ENCODE data around the gene MYO1D. TPM values are rescaled to one million over a fixed set of nuclear protein-coding genes. Genes with fewer than 3 reads are reported as not detected.

The MYO1D gene
- total RNA-seq, 1 experiment from 2014 or later = 23.5 TPM

DNA sequence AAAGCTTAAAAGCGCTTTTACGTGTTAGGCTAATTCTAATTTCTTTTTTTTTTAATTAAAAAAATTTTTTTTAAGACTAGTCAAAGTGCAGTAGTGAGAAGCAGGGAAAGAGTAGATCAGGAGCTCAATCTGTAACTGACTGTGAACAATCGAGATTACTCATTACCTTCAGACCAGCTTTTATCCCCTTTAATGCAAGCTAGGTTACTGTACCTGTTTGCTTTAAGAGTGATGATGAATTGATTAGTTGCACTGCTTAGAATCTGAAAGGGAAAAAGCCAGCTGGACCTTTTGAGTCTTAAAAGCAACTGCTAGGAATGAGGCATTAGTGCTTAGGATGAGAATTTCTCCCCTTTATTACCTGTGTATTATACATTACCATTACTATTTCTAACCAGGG, 413.6 kb downstream of the MYO1D start:
- Histone ChIP-seq H3K27ac (ENCODE audit: low read length) (no peak overlapping the region), H4K20me1 (ENCODE audit: low read length) (peaks cover 25% of the 10 kb centered on the region), H3K79me2 (ENCODE audit: low read length) (peaks cover 66% of the 10 kb centered on the region), H2AFZ (ENCODE audit: low read length) (no peak overlapping the region), H3K4me3 (ENCODE audit: low read length) (no peak overlapping the region), H3K9ac (ENCODE audit: low read length) (no peak overlapping the region), H3K9me2 (replicated peaks; ENCODE audit: low read length) (no peaks in the 10 kb centered on the region), H3F3A (ENCODE audit: low read length, unreplicated experiment) (no peaks in the 10 kb centered on the region), H3K36me3 (ENCODE audit: low read depth, low read length) (peaks cover 55% of the 10 kb centered on the region), H3K9me3 (ENCODE audit: low read length) (no peaks in the 10 kb centered on the region), H3K4me2 (ENCODE audit: low read length) (no peak overlapping the region), H3K4me1 (ENCODE audit: insufficient read depth, low read length) (no peaks in the 10 kb centered on the region), H3K27me3 (ENCODE audit: low read length) (no peaks in the 10 kb centered on the region)
- TF ChIP-seq, protein P1, sequence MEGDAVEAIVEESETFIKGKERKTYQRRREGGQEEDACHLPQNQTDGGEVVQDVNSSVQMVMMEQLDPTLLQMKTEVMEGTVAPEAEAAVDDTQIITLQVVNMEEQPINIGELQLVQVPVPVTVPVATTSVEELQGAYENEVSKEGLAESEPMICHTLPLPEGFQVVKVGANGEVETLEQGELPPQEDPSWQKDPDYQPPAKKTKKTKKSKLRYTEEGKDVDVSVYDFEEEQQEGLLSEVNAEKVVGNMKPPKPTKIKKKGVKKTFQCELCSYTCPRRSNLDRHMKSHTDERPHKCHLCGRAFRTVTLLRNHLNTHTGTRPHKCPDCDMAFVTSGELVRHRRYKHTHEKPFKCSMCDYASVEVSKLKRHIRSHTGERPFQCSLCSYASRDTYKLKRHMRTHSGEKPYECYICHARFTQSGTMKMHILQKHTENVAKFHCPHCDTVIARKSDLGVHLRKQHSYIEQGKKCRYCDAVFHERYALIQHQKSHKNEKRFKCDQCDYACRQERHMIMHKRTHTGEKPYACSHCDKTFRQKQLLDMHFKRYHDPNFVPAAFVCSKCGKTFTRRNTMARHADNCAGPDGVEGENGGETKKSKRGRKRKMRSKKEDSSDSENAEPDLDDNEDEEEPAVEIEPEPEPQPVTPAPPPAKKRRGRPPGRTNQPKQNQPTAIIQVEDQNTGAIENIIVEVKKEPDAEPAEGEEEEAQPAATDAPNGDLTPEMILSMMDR (conservative IDR thresholded peaks at IDR 0.05; ENCODE audit: low read depth, low read length) = no peak
- no peak for TF ChIP-seq EZH2 (IDR thresholded peaks at IDR 0.05; ENCODE audit: low read length, unreplicated experiment)
- TF ChIP-seq EZH2phosphoT487 (IDR thresholded peaks at IDR 0.05; ENCODE audit: borderline replicate concordance, low read length) = no peak
- no peak for DNase-seq
- CTCF ChIA-PET = no interaction called here
- POLR2A ChIA-PET (ENCODE audit: unreplicated experiment) = no interaction called here
- intact Hi-C loops (cut with micrococcal nuclease) = loop anchor here (10.0 kb wide), 1 partner anchor 1291 kb away; no protein-coding TSS in a partner anchor
- ATAC-seq = no peak
- no TSS peak for BruUV-seq (replicated peaks)

DNA sequence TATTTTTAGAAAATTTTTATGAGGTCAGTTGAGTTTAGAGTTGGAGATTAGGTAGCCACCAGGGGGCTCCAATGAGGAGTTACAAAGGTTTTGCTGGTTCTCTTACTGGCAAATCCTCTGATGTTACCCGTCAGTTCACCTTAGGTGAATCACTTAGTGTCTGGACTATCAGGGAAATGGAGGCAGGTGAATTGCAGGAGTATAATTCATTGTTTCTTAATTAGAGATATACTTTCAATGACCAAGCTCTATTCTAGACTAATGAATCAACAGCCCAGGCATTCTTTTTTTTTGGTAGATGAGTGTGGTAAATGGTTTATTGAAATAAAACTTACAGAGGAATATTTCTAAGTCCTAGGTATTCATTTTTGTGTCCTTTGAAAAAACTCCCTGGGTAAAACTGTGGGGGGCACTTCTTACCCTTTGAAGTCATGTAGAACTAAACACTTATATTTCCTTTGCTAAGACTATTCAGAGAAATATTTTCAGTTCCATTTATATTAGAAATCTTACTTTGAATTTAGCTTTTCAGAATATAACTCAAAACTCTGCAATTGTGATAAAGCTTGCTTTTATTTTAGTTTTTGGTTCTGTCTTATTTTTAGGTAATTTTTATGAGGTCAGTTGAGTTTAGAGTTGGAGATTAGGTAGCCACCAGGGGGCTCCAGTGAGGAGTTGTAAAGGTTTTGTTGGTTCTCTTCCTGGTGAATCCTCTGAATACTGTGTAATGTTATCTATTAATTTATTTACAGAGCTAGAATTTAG, 414.9 kb downstream of the MYO1D start:
- no peaks in the 10 kb centered on the region for H3F3A ChIP-seq (ENCODE audit: low read length, unreplicated experiment)
- no peak overlapping the region for H3K4me2 ChIP-seq (ENCODE audit: low read length)
- no TSS peak for BruUV-seq (replicated peaks)
- H3K27ac ChIP-seq (ENCODE audit: low read length) = no peak overlapping the region
- intact Hi-C loops (cut with micrococcal nuclease) = loop anchor here (10.0 kb wide), 1 partner anchor 1293 kb away; no protein-coding TSS in a partner anchor
- H2AFZ ChIP-seq (ENCODE audit: low read length) = no peak overlapping the region
- TF ChIP-seq, protein P1 (conservative IDR thresholded peaks at IDR 0.05; ENCODE audit: low read depth, low read length) = peak; percentile 62
- TF ChIP-seq EZH2 (IDR thresholded peaks at IDR 0.05; ENCODE audit: low read length, unreplicated experiment) = no peak
- ATAC-seq = peak; percentile 45
- H3K4me1 ChIP-seq (ENCODE audit: insufficient read depth, low read length) = no peaks in the 10 kb centered on the region
- H3K9me2 ChIP-seq (replicated peaks; ENCODE audit: low read length) = no peaks in the 10 kb centered on the region
- CTCF ChIA-PET = interaction anchor here (0.6 kb wide), 3 partner anchors 13 to 174 kb away, joined by 3 read pairs; no protein-coding TSS in a partner anchor
- no peaks in the 10 kb centered on the region for H3K27me3 ChIP-seq (ENCODE audit: low read length)
- peaks cover 19% of the 10 kb centered on the region for H4K20me1 ChIP-seq (ENCODE audit: low read length)
- peak; percentile 62 for DNase-seq
- H3K4me3 ChIP-seq (ENCODE audit: low read length) = no peak overlapping the region
- no peaks in the 10 kb centered on the region for H3K9me3 ChIP-seq (ENCODE audit: low read length)
- H3K36me3 ChIP-seq (ENCODE audit: low read depth, low read length) = peaks cover 49% of the 10 kb centered on the region
- POLR2A ChIA-PET (ENCODE audit: unreplicated experiment) = no interaction called here
- H3K79me2 ChIP-seq (ENCODE audit: low read length) = peaks cover 70% of the 10 kb centered on the region
- no peak overlapping the region for H3K9ac ChIP-seq (ENCODE audit: low read length)

DNA sequence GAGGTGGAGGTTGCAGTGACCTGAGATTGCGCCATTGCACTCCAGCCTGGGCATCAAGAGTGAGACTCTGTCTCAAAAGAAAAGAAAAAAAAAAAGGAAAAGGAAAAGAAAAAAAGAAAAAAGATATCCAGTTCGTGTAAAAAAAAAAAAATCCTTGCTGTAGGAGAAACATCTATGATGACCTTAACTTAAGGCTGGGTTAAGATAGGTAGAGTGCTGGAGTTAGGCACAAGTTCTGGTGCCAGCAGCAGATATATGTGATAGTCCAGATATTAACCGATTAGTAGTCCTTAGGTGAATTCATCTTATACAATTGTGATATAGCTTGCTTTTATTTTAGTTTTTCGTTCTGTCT, 415.4 kb downstream of the MYO1D start:
- H3F3A ChIP-seq (ENCODE audit: low read length, unreplicated experiment) = no peaks in the 10 kb centered on the region
- H3K9ac ChIP-seq (ENCODE audit: low read length) = no peak overlapping the region
- no peak overlapping the region for H2AFZ ChIP-seq (ENCODE audit: low read length)
- H3K36me3 ChIP-seq (ENCODE audit: low read depth, low read length) = peaks cover 50% of the 10 kb centered on the region
- no TSS peak for BruUV-seq (replicated peaks)
- no peak overlapping the region for H3K4me3 ChIP-seq (ENCODE audit: low read length)
- H3K9me2 ChIP-seq (replicated peaks; ENCODE audit: low read length) = no peaks in the 10 kb centered on the region
- H3K4me2 ChIP-seq (ENCODE audit: low read length) = no peak overlapping the region
- H3K27me3 ChIP-seq (ENCODE audit: low read length) = no peaks in the 10 kb centered on the region
- H3K27ac ChIP-seq (ENCODE audit: low read length) = no peak overlapping the region
- H3K9me3 ChIP-seq (ENCODE audit: low read length) = no peaks in the 10 kb centered on the region
- no peak for ATAC-seq
- peaks cover 19% of the 10 kb centered on the region for H4K20me1 ChIP-seq (ENCODE audit: low read length)
- POLR2A ChIA-PET (ENCODE audit: unreplicated experiment) = no interaction called here
- TF ChIP-seq EZH2phosphoT487 (IDR thresholded peaks at IDR 0.05; ENCODE audit: borderline replicate concordance, low read length) = no peak
- no peak for TF ChIP-seq EZH2 (IDR thresholded peaks at IDR 0.05; ENCODE audit: low read length, unreplicated experiment)
- peaks cover 69% of the 10 kb centered on the region for H3K79me2 ChIP-seq (ENCODE audit: low read length)
- H3K4me1 ChIP-seq (ENCODE audit: insufficient read depth, low read length) = no peaks in the 10 kb centered on the region
- no peak for DNase-seq
- intact Hi-C loops (cut with micrococcal nuclease) = loop anchor here (10.0 kb wide), 1 partner anchor 1293 kb away; no protein-coding TSS in a partner anchor
- CTCF ChIA-PET = interaction anchor here (0.6 kb wide), 2 partner anchors 13 to 174 kb away, joined by 3 read pairs; no protein-coding TSS in a partner anchor
